Stimulated activated CD4-positive, alpha-beta T cell treated with anti-CD3 and anti-CD28 coated beads, TNF-alpha, amount 100 ng/mL, for 1 hour (primary cell): ENCODE measurements around the gene CDC5L.

Experiments
- DNase-seq, 3 donors: peaks; one replicate each; pipeline ENCODE4 v3.0.0-alpha.2; 2020; ENCODE audit warnings: low read depth in 3 of 3, low spot score in 1 of 3

Gene CDC5L

DNA sequence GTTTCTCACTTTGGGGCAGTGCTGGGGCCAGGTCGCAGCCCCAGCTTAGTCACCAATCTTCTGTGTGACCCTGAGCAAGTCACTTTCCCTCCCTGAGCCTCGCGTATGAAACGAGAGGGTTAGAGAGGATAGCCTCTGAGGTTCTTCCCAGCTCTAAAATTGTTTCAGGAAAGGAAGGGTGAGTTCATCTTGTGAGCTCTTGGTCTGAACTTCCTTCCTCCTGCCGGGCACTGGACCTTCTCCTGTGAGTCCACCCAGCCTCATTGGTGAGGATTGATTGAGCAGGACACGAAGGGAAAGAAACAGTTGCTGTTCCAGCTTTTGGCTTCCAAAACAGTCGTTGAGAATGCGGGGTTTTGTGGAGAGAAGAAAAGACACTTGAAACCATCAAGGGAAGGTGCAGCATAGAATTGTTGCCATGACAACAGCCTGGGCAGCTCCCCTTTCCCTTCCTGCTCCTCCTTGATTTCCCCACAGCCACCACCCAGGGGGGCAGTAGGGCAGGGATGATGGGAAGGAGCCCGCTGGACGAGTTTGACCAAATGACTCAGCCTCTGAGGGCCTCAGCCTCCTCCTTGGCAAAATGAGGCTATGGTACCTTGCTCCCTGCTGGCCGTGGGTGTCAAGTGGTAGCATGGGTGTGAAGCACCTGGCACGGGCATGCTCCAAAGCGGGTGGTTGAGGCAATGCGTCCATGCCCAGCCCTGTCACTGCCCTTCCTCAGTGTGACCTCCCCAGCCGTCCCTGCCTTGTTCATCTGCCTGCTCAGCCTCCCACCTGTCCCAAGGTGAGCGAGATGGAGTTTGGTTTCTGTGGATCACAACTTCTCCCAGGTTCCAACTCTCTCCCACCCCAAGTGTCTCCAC lies 107.8 kb downstream of the CDC5L start:
- no peak for DNase-seq

DNA sequence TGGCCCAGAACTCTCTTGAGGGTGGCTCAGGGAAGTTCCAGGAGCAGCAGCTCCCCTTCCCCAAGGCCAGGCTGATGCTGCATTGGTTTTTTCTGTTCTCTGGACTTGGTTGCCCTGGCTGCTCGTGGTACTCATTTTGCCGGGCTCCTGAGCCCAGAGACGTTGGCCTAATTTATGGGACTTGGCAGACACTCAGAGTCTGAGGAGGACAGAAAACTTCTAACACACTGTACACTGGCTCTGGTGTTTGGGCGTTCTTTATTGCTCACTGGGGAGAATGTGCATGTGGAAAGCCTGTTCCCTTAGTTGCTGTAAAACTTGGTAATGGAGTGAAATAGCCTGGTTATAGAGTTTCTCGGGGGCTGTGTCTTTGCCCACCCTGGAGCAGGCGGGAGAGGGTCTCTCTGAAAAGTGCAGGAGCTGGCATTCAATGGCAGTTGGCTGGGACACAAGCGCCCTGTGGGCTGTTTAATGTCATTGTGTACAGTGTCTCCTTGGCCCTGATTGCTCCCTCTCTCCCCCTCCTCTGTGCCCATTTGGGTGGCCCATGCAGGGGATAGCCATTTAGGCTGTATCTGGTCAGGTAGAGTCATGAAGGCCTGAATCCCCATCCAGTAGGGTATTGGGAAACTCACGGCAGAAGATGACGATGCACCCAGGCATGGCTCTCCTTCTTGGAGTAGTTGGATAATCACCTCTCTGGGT lies 109.3 kb downstream of the CDC5L start:
- DNase-seq = no peak

DNA sequence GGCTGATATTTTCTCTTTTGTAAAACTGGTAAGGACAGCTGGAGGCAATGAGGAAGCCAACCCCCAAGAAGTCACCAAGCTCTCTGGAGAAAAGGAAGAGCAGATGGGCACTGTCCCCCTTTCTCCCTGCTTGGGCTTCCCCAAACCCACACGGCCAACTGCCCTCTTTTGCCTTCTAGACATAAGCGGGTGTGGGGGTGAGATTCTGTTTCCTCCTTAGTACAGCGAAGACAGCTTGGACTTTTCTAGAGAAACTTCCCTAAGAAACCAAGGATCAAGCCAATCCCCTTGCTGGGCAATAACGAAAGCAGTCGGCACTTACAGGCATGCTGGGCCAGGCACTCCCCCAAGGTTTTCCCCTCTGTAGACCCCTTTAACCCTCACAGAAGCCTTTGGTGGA lies 110.3 kb downstream of the CDC5L start:
- no peak for DNase-seq

DNA sequence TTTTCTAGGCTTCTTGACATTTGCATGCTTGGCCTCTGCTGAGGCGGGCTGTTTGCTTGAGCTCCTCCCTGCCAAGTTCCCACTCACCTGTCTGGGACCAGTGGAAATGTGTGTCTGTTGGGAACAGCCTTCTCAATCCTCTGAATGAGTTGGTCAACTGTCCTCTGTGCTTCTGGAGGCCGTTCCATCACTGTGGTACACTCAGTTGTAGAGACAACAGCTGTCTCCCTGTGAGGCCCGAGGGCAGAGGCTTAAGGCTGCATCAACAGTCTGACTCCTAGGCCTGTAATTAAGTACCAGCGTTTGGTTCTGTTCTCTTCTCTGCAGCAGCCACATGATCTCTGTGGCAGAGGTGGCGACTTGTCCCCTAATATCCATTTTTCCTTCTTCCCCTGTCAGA lies 110.9 kb downstream of the CDC5L start:
- DNase-seq = no peak

DNA sequence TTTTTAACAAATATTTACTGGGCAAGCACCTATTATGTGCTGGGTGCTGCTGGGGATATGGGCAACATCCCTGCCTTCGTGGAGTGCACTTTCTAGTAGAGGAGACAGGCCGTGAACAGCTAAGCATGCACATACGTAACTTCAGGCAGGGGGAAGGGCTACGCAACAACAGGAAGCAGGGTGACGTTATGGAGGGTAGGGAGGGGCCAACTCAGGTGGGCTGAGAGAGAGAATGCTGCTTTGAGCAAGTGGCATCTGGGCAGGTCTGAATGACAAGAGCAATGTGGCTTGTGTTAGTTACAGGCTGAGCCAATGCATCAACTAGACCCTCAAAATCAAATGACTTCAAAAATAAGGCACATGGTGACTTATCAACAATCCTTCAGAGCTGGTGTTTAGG lies 112.1 kb downstream of the CDC5L start:
- DNase-seq = no peak
